A549 (cell line): Measurements from ENCODE around the gene SSR2. TPM values are rescaled to one million over a fixed set of nuclear protein-coding genes. Genes with fewer than 3 reads are reported as not detected.
A peak's percentile ranks its signal among the peaks of the same experiment; 100 is the strongest.

ENCODE experiments used
- ATAC-seq, 2 experiments: fragments of 200-7000 bp in 1 of 2; fragments of >200 bp in 1 of 2; cut with Nextera tagmentation in 1 of 2; cut with Tn5 transposase in 1 of 2; 3 replicates each; pipeline versions ENCODE4 v1.8.0 to v1.9.1; 2018 to 2020; ENCODE audit warnings: mild to moderate bottlenecking in 1 of 2, moderate library complexity in 1 of 2
- CTCF ChIA-PET: fragments of 300-600 bp; sonication (Branson Sonifier 250); formaldehyde crosslinking; extraction: SDS; loops from one replicate; lab custom pipeline; 2021; ENCODE audit warnings: antibody characterized with exemption, inconsistent platforms; lab: Yijun Ruan, JAX
- POLR2A ChIA-PET: fragments of 350-600 bp; formaldehyde crosslinking; extraction: SDS; loops from one replicate; lab custom pipeline; 2021; ENCODE audit warnings: antibody characterized with exemption, inconsistent platforms; lab: Yijun Ruan, JAX
- DNase-seq, 2 experiments: peaks; one replicate each; pipeline versions ENCODE4 v3.0.0 to v3.0.0-alpha.2; 2011 to 2016; ENCODE audit warnings: low read depth in 1 of 2, low spot score in 1 of 2
- FAIRE-seq: peaks from 2 replicates; lab custom pipeline; 2011; peaks lifted over from hg19 to GRCh38; lab: Jason Lieb, UNC
- H3K27ac ChIP-seq, 2 experiments: fragments of >200 bp; sonication (Bioruptor Twin); formaldehyde crosslinking; 3 replicates each; pipeline ENCODE4 v1.5.1; 2016 to 2017
- H3K4me1 ChIP-seq: fragments of >200 bp; sonication (Bioruptor Twin); formaldehyde crosslinking; 3 replicates; pipeline ENCODE4 v1.6.1; 2016
- H3K4me2 ChIP-seq: fragments of >200 bp; sonication (Bioruptor Twin); formaldehyde crosslinking; 3 replicates; pipeline ENCODE4 v1.6.1; 2016
- H3K4me3 ChIP-seq: fragments of >200 bp; sonication (Bioruptor Twin); formaldehyde crosslinking; 3 replicates; pipeline ENCODE4 v1.5.1; 2016
- H3K9me3 ChIP-seq: fragments of >200 bp; sonication (Bioruptor Twin); formaldehyde crosslinking; 3 replicates; pipeline ENCODE4 v1.6.1; 2016
- ATOH8 ChIP-seq: fragments of 250-450 bp; sonication (Bioruptor Pico); IDR thresholded peaks from 2 replicates; pipeline ENCODE4 v1.5.0; 2020; ENCODE audit warnings: low read depth, mild to moderate bottlenecking, moderate library complexity
- CEBPB ChIP-seq, 2 experiments: fragments of >200 bp in 1 of 2; sonication (Bioruptor Twin) in 1 of 2; formaldehyde crosslinking in 1 of 2; IDR thresholded peaks; 2 replicates each; pipeline ENCODE4 v1.6.1; 2012 to 2016
- CHD4 ChIP-seq: fragments of 200-600 bp; sonication (generic); IDR thresholded peaks from 2 replicates; pipeline ENCODE4 v1.6.1; 2016; ENCODE audit warnings: antibody characterized with exemption, mild to moderate bottlenecking, borderline replicate concordance
- E2F6 ChIP-seq: IDR thresholded peaks from 2 replicates; pipeline ENCODE4 v1.6.1; 2012; ENCODE audit warnings: low read depth, borderline replicate concordance
- ESRRA ChIP-seq: fragments of 150-350 bp; IDR thresholded peaks from 2 replicates; pipeline ENCODE4 v1.6.1; 2014; ENCODE audit warnings: mild to moderate bottlenecking, low read length, borderline replicate concordance
- FOSL2 ChIP-seq, 2 experiments: fragments of 450-650 bp in 1 of 2; fragments of >200 bp in 1 of 2; sonication (Bioruptor Twin) in 1 of 2; formaldehyde crosslinking; IDR thresholded peaks; 2 replicates each; pipeline versions ENCODE4 v1.5.0 to v1.6.1; 2016 to 2020; ENCODE audit warnings: mild to moderate bottlenecking in 1 of 2, moderate library complexity in 1 of 2
- FOXS1 ChIP-seq: fragments of 250-450 bp; sonication (Bioruptor Pico); IDR thresholded peaks from 2 replicates; pipeline ENCODE4 v1.5.0; 2020; ENCODE audit warnings: mild to moderate bottlenecking, moderate library complexity
- HDAC2 ChIP-seq: fragments of 200-600 bp; sonication (generic); IDR thresholded peaks from 2 replicates; pipeline ENCODE4 v1.6.1; 2016
- HEYL ChIP-seq: fragments of 250-450 bp; sonication (Bioruptor Pico); IDR thresholded peaks from 2 replicates; pipeline ENCODE4 v1.8.0; 2021; ENCODE audit warnings: mild to moderate bottlenecking, moderate library complexity
- KDM5A ChIP-seq: fragments of 200-600 bp; sonication (generic); IDR thresholded peaks from 2 replicates; pipeline ENCODE4 v1.6.1; 2016; ENCODE audit warnings: antibody characterized with exemption, mild to moderate bottlenecking
- NFE2L2 ChIP-seq: fragments of 150-350 bp; conservative IDR thresholded peaks from 2 replicates; pipeline ENCODE4 v1.6.1; 2014; ENCODE audit warnings: low read length
- POLR2AphosphoS2 ChIP-seq: conservative IDR thresholded peaks from 2 replicates; pipeline ENCODE4 v1.6.1; 2012; ENCODE audit warnings: low read length, improper control_type of control experiment, inconsistent platforms
- SREBF2 ChIP-seq: fragments of 450-650 bp; IDR thresholded peaks from 2 replicates; pipeline ENCODE4 v1.6.1; 2014; ENCODE audit warnings: mild to moderate bottlenecking, moderate library complexity
- ZC3H11A ChIP-seq: fragments of 450-650 bp; IDR thresholded peaks from 2 replicates; pipeline ENCODE4 v1.6.1; 2014; ENCODE audit warnings: antibody characterized with exemption, mild to moderate bottlenecking
- ZFP36 ChIP-seq: fragments of 450-650 bp; IDR thresholded peaks from 2 replicates; pipeline ENCODE4 v1.6.1; 2014; ENCODE audit warnings: borderline replicate concordance; ENCODE audit not compliant: partially characterized antibody
- WGBS: methylation state at CpG from one replicate; pipeline ENCODE4 v1.1.6; 2017; ENCODE audit errors: missing lambda C conversion rate; 5-methylcytosine and 5-hydroxymethylcytosine counted together
- polyA plus RNA-seq, 4 experiments: library from polyadenylated mRNA; depleted of rRNA in 3 of 4; stranded (reverse); fragments of >200 nt; fragmentation: RNase III in 1 of 4; extraction: RNeasy Plus Mini Kit Qiagen cat#74134 plus additional on column Dnase treatment in 1 of 4; gene quantifications; 2 replicates in 3 of 4; 3 replicates in 1 of 4; pipeline ENCODE4 v1.2.3, GENCODE V29; 2011 to 2017
- TF ChIP-seq, protein P1 (sequence below): fragments of >200 bp; sonication (Bioruptor Twin); formaldehyde crosslinking; IDR thresholded peaks from 3 replicates; pipeline ENCODE4 v1.6.1; 2016
- TF ChIP-seq, protein P2 (sequence below): fragments of 200-600 bp; sonication (generic); IDR thresholded peaks from 2 replicates; pipeline ENCODE4 v1.6.1; 2016; ENCODE audit warnings: antibody characterized with exemption, mild to moderate bottlenecking, moderate library complexity
- TF ChIP-seq, protein P3 (sequence below): fragments of >200 bp; sonication (Bioruptor Twin); formaldehyde crosslinking; IDR thresholded peaks from 2 replicates; pipeline ENCODE4 v1.6.1; 2016

Gene SSR2
- polyA plus RNA-seq, 2 of the 4 experiments (the other 2 are of a cell fraction): 261 to 382 TPM

GRCh38 chr1:155993595-155993994 lies 27.2 kb downstream of the SSR2 start:
- H3K4me1 ChIP-seq: peaks cover 6% of the 10 kb centered on the region
- DNase-seq (no peak), ATAC-seq (no peak), FAIRE-seq (no peak)
- TF ChIP-seq, protein P1, sequence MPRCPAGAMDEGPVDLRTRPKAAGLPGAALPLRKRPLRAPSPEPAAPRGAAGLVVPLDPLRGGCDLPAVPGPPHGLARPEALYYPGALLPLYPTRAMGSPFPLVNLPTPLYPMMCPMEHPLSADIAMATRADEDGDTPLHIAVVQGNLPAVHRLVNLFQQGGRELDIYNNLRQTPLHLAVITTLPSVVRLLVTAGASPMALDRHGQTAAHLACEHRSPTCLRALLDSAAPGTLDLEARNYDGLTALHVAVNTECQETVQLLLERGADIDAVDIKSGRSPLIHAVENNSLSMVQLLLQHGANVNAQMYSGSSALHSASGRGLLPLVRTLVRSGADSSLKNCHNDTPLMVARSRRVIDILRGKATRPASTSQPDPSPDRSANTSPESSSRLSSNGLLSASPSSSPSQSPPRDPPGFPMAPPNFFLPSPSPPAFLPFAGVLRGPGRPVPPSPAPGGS: no peak
- no peak for TF ChIP-seq FOSL2 (IDR thresholded peaks at IDR 0.05)
- TF ChIP-seq FOSL2 (CRISPR knock-in tag; IDR thresholded peaks at IDR 0.05): no peak
- no peak for TF ChIP-seq ATOH8 (CRISPR knock-in tag)
- TF ChIP-seq CEBPB (IDR thresholded peaks at IDR 0.05): no peak
- TF ChIP-seq, protein P2, sequence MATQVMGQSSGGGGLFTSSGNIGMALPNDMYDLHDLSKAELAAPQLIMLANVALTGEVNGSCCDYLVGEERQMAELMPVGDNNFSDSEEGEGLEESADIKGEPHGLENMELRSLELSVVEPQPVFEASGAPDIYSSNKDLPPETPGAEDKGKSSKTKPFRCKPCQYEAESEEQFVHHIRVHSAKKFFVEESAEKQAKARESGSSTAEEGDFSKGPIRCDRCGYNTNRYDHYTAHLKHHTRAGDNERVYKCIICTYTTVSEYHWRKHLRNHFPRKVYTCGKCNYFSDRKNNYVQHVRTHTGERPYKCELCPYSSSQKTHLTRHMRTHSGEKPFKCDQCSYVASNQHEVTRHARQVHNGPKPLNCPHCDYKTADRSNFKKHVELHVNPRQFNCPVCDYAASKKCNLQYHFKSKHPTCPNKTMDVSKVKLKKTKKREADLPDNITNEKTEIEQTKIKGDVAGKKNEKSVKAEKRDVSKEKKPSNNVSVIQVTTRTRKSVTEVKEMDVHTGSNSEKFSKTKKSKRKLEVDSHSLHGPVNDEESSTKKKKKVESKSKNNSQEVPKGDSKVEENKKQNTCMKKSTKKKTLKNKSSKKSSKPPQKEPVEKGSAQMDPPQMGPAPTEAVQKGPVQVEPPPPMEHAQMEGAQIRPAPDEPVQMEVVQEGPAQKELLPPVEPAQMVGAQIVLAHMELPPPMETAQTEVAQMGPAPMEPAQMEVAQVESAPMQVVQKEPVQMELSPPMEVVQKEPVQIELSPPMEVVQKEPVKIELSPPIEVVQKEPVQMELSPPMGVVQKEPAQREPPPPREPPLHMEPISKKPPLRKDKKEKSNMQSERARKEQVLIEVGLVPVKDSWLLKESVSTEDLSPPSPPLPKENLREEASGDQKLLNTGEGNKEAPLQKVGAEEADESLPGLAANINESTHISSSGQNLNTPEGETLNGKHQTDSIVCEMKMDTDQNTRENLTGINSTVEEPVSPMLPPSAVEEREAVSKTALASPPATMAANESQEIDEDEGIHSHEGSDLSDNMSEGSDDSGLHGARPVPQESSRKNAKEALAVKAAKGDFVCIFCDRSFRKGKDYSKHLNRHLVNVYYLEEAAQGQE: no peak
- no peak for TF ChIP-seq HDAC2
- TF ChIP-seq HEYL (CRISPR knock-in tag): no peak
- no peak for TF ChIP-seq KDM5A
- TF ChIP-seq SREBF2: no peak
- TF ChIP-seq ZC3H11A: no peak
- no peak for TF ChIP-seq FOXS1
- ChIA-PET POLR2A (no interaction called here), CTCF (interaction anchor here (0.7 to 24.7 kb wide), 5 partner anchors 9 to 52 kb away, joined by 3 to 423 read pairs (median 5); partner anchors contain the start of gene RXFP4)
- no peak overlapping the region for H3K4me2 ChIP-seq
- no peak overlapping the region for H3K4me3 ChIP-seq
- H3K27ac ChIP-seq: no peak overlapping the region
- no peaks in the 10 kb centered on the region for H3K9me3 ChIP-seq
- WGBS: 58% methylated on average over 3 of the region's 3 CpGs

GRCh38 chr1:155990005-155990739 lies 30.6 kb downstream of the SSR2 start:
- 75% methylated on average over 6 of the region's 6 CpGs for WGBS
- Histone ChIP-seq H3K4me2 (no peak overlapping the region), H3K9me3 (no peaks in the 10 kb centered on the region), H3K4me3 (no peak overlapping the region), H3K27ac (peak overlapping the region in 1 of 2 experiments; percentile 42; a peak in 1 of 6 replicates), H3K4me1 (peaks cover 6% of the 10 kb centered on the region)
- DNase-seq (no peak), FAIRE-seq (no peak)
- POLR2A ChIA-PET: interaction anchor here (1.5 kb wide), 1 partner anchor 56 kb away, joined by 4 read pairs; the partner anchor contains the start of gene KHDC4
- CTCF ChIA-PET: interaction anchor here (0.6 to 24.7 kb wide), 38 partner anchors 8 to 264 kb away, joined by 3 to 423 read pairs (median 4); partner anchors contain the start of genes ARHGEF2, GON4L, KHDC4 and RAB25
- TF ChIP-seq, protein P3, sequence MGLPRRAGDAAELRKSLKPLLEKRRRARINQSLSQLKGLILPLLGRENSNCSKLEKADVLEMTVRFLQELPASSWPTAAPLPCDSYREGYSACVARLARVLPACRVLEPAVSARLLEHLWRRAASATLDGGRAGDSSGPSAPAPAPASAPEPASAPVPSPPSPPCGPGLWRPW: no peak
- no peak for TF ChIP-seq NFE2L2
- TF ChIP-seq POLR2AphosphoS2: no peak
- no peak for TF ChIP-seq CHD4
- no peak for TF ChIP-seq ESRRA
- no peak for TF ChIP-seq E2F6
- TF ChIP-seq ZFP36: no peak
- TF ChIP-seq, all 56 proteins: peak for 0
- ATAC-seq: no peak; a peak in 1 of 6 replicates
